Activated CD8-positive, alpha-beta memory T cell treated with anti-CD3 and anti-CD28 coated beads, Interleukin-2, amount 10 ng/mL, durations not matched to agents 7 days and 5 days (primary cell): ENCODE measurements around the gene FARSB. TPM values are rescaled to one million over a fixed set of nuclear protein-coding genes. Genes with fewer than 3 reads are reported as not detected.

Experiments used
- ATAC-seq: fragments of 150-1000 bp; cut with Tn5 transposase; one replicate; pipeline ENCODE4 v1.10.0; 2021; ENCODE audit warnings: moderate library complexity
- CTCF ChIA-PET: fragments of 350-600 bp; sonication (Branson Sonifier 250); formaldehyde crosslinking; loops from one replicate; lab custom pipeline; 2021; ENCODE audit warnings: antibody characterized with exemption; lab: Charles Lee
- DNase-seq: peaks from one replicate; pipeline ENCODE4 v3.0.0-alpha.2; 2020
- H3K27ac Mint-ChIP-seq: one replicate; pipeline ENCODE4 v1.8.0; 2021; ENCODE audit warnings: mild to moderate bottlenecking, mixed read lengths
- H3K27me3 Mint-ChIP-seq: one replicate; pipeline ENCODE4 v1.8.0; 2021; ENCODE audit warnings: mixed read lengths
- H3K36me3 Mint-ChIP-seq: one replicate; pipeline ENCODE4 v1.8.0; 2021; ENCODE audit warnings: mild to moderate bottlenecking, mixed read lengths
- H3K4me1 Mint-ChIP-seq: one replicate; pipeline ENCODE4 v1.8.0; 2021; ENCODE audit warnings: mixed read lengths
- H3K4me3 Mint-ChIP-seq: one replicate; pipeline ENCODE4 v1.8.0; 2021; ENCODE audit warnings: mild to moderate bottlenecking, moderate library complexity, mixed read lengths
- H3K9me3 Mint-ChIP-seq: one replicate; pipeline ENCODE4 v1.8.0; 2022; ENCODE audit warnings: low read depth, mixed read lengths
- total RNA-seq, 2 experiments: library from RNA; stranded (reverse); gene quantifications; one replicate each; pipeline ENCODE4 v1.2.3, GENCODE V29; 2021

Gene FARSB
- total RNA-seq, 2 experiments from 2014 or later: 25.8 to 33.1 TPM

DNA sequence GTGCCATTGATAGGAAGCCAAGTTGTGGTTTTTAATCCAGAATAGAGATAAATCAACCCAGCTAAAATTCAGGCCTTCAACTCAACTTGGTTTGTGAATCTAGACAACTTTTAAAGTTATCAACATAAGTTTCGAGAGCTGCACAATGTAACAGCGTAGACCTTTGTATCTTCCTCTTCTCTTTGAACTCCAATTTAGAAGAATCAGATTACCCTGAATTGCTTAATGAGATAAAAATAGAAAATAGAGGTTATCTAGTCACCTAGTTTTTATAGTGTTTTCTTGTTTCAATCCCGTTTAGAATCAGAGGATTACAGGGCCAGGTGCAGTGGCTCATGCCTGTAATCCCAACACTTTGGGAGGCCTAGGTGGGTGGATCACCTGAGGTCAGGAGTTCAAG, 27.9 kb upstream of the FARSB start:
- DNase-seq (no peak), ATAC-seq (no peak)
- Mint-ChIP-seq H3K27me3 (peaks cover 50% of the 10 kb centered on the region), H3K4me3 (no peak overlapping the region), H3K36me3 (no peaks in the 10 kb centered on the region), H3K4me1 (no peaks in the 10 kb centered on the region), H3K27ac (no peak overlapping the region), H3K9me3 (no peaks in the 10 kb centered on the region)
- CTCF ChIA-PET: interaction anchor here (1.0 kb wide), 1 partner anchor 220 kb away, joined by 3 read pairs; no protein-coding TSS in a partner anchor

DNA sequence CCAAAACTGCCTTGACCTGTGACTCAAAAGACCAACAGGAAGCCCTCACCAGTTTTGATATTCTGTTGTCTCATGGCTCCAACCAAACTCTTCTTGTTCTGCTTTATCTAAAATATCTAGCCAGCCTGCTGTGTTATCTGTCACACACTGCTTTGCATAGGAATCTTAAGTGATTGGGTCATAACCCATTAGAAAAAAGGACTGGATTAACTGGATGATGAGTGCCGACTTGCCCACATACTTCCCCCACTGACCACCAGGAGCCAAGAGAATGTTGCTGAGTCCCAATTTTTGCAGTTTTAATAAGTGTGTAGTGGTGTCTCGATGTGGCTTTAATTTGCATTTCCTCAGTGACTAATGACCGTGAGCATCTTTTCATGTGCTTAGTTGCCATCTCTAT, 22.1 kb upstream of the FARSB start:
- DNase-seq: no peak
- Mint-ChIP-seq H3K4me1 (no peaks in the 10 kb centered on the region), H3K27ac (no peak overlapping the region), H3K27me3 (peaks cover 70% of the 10 kb centered on the region), H3K9me3 (no peaks in the 10 kb centered on the region), H3K36me3 (no peaks in the 10 kb centered on the region), H3K4me3 (no peak overlapping the region)
- CTCF ChIA-PET: no interaction called here
- no peak for ATAC-seq

DNA sequence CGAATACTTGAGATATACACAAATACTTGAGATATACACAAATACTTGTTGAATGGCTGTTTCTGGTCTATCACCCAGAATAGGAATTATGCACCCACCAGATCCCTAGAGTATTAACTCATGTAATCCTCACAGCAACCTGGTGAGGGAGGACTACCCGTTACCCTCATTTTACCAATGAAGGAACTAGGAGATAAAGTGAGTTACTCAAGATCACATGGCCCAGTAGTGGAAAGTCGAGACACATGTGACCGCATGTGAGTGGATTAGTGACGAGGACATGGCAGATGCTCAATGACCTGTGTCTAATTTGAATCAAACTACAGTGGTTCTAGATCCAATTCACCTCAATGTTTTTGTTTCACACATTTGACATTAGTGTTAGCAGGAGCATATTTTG, 18.0 kb upstream of the FARSB start:
- CTCF ChIA-PET: no interaction called here
- no peak overlapping the region for H3K4me3 Mint-ChIP-seq
- H3K4me1 Mint-ChIP-seq: peaks cover 7% of the 10 kb centered on the region
- ATAC-seq (no peak), DNase-seq (no peak)
- H3K9me3 Mint-ChIP-seq: no peaks in the 10 kb centered on the region
- H3K36me3 Mint-ChIP-seq: no peaks in the 10 kb centered on the region
- no peak overlapping the region for H3K27ac Mint-ChIP-seq
- peaks cover 76% of the 10 kb centered on the region for H3K27me3 Mint-ChIP-seq

DNA sequence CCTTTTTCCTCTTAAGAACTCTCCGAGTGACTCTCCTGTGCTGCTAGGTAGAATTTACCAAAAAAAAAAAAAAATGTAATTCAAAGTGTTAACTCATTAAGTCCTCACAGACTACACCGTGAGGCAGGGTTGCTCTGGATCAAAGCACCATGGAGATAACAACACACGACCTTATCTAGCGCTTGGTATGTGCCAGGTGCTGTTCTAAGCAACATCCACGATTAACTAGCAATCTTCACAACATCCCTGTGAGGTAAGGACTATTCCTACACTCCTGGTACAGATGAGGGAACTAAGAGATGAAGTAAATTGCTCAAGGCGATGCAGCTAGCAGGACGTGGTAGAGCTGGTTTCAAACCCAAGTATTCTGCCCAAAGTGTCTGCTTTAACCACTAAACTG, 17.4 kb upstream of the FARSB start:
- Mint-ChIP-seq H3K36me3 (no peaks in the 10 kb centered on the region), H3K27me3 (peaks cover 75% of the 10 kb centered on the region), H3K4me1 (peaks cover 7% of the 10 kb centered on the region), H3K27ac (no peak overlapping the region), H3K9me3 (no peaks in the 10 kb centered on the region), H3K4me3 (no peak overlapping the region)
- no peak for DNase-seq
- no peak for ATAC-seq
- CTCF ChIA-PET: no interaction called here

DNA sequence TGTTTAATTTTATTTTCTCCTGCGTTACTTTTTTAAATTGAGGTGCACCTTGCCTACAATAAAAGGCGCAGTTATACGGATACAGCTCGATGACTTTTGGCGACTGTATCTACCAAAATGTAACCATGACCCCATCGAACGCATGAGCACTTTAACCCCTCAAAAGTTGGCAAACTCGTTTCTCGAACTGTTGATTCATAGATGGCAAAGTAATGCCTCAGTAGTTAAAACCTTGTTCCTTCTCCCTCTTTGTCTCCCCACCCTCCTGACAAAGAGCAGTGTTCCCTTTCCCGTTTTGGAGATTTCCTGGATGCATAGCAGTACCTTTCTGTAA, 16.1 kb upstream of the FARSB start:
- H3K36me3 Mint-ChIP-seq: no peaks in the 10 kb centered on the region
- H3K9me3 Mint-ChIP-seq: no peaks in the 10 kb centered on the region
- peaks cover 72% of the 10 kb centered on the region for H3K27me3 Mint-ChIP-seq
- CTCF ChIA-PET: interaction anchor here (1.2 kb wide), 1 partner anchor 19 kb away, joined by 7 read pairs; no protein-coding TSS in a partner anchor
- ATAC-seq: no peak
- DNase-seq: no peak
- H3K27ac Mint-ChIP-seq: no peak overlapping the region
- peak overlapping the region; percentile 9 for H3K4me3 Mint-ChIP-seq
- peaks cover 7% of the 10 kb centered on the region for H3K4me1 Mint-ChIP-seq

DNA sequence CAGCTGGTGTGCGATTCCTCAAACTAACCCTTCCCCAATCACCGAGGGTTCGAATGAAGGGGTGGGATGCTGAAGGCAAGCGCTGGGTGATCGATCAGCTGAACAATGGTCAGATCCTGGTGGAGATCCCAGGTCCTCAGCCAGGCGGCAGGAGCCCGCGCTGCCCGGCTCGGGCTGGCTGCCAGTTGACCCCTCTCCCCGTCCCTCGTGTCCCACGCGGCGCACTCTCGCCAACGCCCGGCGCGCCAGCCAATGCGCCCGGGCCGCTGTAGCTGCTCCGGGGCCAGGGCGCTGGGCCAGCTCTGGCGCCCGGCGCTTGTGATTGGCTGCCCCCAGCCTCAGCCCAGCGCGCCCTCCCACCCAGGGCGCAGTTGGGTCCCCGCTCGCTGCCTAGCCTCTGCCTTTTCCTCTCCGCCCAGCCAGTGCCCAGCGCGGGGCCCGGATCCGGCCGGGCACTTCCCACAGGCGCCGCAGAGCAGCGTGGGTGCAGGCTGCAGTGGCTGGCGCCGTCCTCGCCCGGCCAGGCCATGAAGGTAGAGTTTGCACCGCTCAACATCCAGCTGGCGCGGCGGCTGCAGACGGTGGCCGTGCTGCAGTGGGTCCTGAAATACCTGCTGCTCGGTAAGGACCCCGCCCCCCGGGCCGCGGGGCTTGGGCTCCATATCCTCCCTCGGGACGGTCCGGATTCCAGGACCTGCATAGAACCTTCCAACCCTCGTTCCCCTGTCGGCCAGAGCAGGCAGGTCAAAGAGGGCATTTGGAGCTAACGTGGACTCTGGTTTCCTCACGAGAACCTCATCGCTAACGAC, 15.6 kb upstream of the FARSB start, which contains the start of gene MOGAT1:
MOGAT1 (plus strand) TSS at position 400 of the 809 bp plus-strand sequence; CDS start at position 528, 128 bp downstream.
- CTCF ChIA-PET: interaction anchor here (0.8 to 1.2 kb wide), 2 partner anchors 19 to 129 kb away, joined by 3 to 7 read pairs; no protein-coding TSS in a partner anchor
- H3K9me3 Mint-ChIP-seq: no peaks in the 10 kb centered on the region
- H3K27me3 Mint-ChIP-seq: peaks cover 71% of the 10 kb centered on the region
- ATAC-seq (peak; percentile 55), DNase-seq (no peak)
- peaks cover 7% of the 10 kb centered on the region for H3K4me1 Mint-ChIP-seq
- no peak within 1 kb of the TSS for H3K27ac Mint-ChIP-seq
- no peaks in the 10 kb centered on the region for H3K36me3 Mint-ChIP-seq
- H3K4me3 Mint-ChIP-seq: peak within 1 kb of the TSS; percentile 9

DNA sequence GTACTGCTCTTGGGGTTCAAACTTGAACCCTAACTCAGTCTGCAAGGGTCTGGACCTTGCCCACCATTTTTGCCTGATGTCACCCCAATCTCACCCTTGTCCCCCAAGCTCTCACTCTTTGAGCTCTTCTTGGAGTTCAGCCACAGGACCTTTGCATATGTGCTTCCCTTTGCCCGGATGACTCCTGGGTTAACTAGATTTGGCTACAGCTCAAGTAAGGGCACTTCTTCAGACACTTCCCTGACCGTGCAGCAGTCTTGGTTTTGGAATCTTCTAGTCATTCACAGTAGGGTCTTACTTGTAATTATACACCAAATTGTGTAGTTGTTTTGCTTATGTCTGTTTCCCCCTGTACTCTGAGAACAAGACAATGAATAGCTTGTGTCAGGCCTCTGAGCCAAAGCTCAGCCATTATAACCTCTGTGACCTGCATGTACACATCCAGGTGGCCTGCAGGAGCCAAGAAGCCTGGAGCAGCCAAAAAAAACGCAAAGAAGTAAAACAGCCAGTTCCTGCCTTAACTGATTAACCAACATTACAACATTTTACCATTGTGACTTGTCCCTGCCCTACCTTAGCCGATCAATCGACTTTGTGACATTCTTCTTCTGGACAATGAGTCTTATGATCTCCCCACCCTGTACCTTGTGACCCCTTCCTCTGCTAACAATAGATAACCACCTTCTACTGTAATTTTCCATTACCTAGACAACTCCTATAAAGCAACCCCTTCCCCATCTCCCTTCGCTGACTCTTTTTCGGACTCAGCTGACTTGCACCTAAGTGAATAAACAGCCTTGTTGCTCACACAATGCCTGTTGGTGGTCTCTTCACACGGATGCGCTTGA, 14.5 kb upstream of the FARSB start:
- Mint-ChIP-seq H3K36me3 (no peaks in the 10 kb centered on the region), H3K4me3 (no peak overlapping the region), H3K4me1 (peaks cover 7% of the 10 kb centered on the region), H3K27me3 (peaks cover 75% of the 10 kb centered on the region), H3K27ac (no peak overlapping the region), H3K9me3 (no peaks in the 10 kb centered on the region)
- ATAC-seq (no peak), DNase-seq (no peak)
- CTCF ChIA-PET: interaction anchor here (0.8 kb wide), 1 partner anchor 128 kb away, joined by 3 read pairs; no protein-coding TSS in a partner anchor

DNA sequence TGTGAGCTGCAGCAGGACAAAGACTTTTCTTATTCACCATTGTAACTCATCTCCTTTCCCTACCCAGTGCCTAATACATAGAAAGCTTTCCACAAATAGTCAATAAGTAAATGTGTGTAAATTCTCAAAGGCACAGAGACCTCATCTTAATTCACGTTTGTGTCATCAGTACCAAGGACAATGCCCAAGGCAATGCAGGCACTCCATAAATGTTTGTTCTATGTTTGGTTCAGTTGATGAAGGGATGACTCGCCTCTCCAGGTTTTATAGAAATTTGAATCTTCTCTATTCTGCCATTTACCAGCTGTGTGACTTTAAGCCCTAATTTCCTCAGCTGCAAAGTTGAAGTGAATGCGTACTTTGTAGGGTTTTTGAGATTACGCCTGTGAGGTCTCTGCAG, 13.5 kb upstream of the FARSB start:
- CTCF ChIA-PET: no interaction called here

DNA sequence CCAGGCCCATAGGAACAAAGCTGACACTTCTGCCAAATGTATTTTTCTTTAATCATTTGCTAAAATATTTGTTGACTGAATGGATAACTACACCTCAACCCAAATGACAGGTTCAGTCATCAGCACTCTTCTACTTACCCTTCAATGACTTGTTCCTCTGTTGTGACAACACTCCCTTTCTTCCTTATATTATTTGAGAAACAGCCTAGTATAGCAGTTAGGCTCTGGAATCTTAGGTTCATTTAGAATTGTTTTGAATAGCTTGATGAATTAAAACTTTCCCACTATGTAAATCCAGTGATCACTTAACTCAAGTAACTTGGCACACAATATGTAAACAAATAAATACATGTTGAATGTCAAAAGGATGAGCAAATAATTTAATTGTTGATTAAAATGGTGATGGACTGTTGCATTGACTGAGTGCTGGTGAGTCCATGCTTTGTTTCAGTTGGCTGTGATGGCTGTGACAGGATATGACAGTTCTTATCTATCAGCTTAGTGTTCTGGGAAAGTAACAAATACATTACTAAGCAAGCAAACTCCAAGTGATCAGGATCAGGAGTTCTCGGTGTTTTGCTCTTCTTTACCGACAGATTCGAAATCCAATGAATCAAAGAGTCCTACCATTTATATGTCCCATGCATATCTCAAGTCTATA, 12.7 kb upstream of the FARSB start:
- CTCF ChIA-PET: no interaction called here
- ATAC-seq: no peak
- Mint-ChIP-seq H3K9me3 (no peaks in the 10 kb centered on the region), H3K4me3 (no peak overlapping the region), H3K36me3 (no peaks in the 10 kb centered on the region), H3K27me3 (peaks cover 65% of the 10 kb centered on the region), H3K27ac (no peak overlapping the region), H3K4me1 (peaks cover 7% of the 10 kb centered on the region)
- no peak for DNase-seq

More for the DNA sequence above, 13.5 kb upstream of the FARSB start:
- ATAC-seq: no peak
- no peak overlapping the region for H3K27ac Mint-ChIP-seq
- H3K27me3 Mint-ChIP-seq: peaks cover 70% of the 10 kb centered on the region
- H3K4me3 Mint-ChIP-seq: no peak overlapping the region
- peaks cover 7% of the 10 kb centered on the region for H3K4me1 Mint-ChIP-seq
- DNase-seq: no peak
- H3K36me3 Mint-ChIP-seq: no peaks in the 10 kb centered on the region
- H3K9me3 Mint-ChIP-seq: no peaks in the 10 kb centered on the region

DNA sequence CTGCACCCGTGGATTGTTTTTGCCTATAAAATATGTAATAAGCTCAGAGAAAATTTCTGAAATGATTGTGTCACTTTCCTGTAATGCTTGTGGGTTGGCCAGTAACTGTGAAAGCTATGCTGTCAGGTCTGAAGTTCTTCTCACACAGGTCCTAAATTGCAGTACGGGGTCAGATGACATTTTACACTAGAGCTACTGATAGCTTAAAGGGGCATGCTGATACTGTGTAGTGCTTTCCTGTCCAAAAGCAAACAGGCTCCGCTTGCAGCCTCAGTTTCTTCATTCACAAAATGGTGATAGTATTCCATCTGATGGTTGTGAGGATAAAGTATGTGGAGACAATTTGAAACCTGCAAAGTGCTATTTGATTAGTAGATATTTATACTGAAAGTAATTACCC, 7.6 kb upstream of the FARSB start:
- H3K4me3 Mint-ChIP-seq: no peak overlapping the region
- CTCF ChIA-PET: interaction anchor here (0.8 to 1.6 kb wide), 2 partner anchors 9 to 27 kb away, joined by 3 to 5 read pairs; no protein-coding TSS in a partner anchor
- H3K36me3 Mint-ChIP-seq: no peaks in the 10 kb centered on the region
- peaks cover 4% of the 10 kb centered on the region for H3K4me1 Mint-ChIP-seq
- H3K27me3 Mint-ChIP-seq: peaks cover 20% of the 10 kb centered on the region
- ATAC-seq: no peak
- no peak for DNase-seq
- no peaks in the 10 kb centered on the region for H3K9me3 Mint-ChIP-seq
- no peak overlapping the region for H3K27ac Mint-ChIP-seq

DNA sequence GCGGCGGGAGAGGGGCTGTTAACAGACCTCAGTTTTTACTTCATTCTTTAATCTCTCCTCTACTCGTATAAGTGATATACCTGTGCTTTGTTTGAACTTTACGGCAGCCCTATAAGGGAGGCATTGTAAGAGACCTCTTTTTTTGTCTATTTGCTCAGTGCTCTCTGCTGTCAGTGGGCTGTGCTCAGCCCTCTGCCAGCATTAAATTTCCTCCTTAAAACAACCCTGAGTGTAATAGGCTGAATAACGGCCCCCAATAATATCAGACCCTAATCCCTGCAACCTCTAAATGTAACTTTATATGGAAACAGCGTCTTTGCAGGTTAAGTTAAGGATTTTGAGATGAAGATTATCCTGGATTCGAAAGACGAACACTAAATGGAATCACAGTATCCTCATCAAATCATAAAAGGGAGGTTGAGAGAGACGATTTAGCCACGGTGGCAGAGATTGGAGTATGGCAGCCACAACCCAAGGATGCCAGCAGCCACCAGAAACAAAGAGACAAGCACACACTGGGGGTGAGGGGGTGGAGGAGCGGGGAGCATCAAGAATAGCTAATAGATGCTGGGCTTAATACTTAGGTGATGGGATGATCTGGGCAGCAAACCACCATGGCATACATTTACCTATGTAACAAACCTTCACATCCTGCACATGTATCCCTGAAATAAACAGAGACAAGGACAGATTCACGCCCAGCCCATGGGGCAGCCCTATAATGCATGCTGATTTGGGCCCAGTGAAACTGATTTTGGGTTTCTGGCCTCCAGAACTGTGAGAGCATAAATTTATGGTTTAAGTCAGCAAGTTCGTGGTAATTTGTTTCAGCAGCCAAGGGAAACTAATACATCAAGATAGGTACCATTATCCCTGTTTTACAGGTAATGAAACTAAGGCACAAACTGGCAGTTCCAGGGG, 894 bp upstream of the FARSB start:
- Mint-ChIP-seq H3K27me3 (no peaks in the 10 kb centered on the region), H3K9me3 (no peaks in the 10 kb centered on the region), H3K27ac (peak overlapping the region; percentile 93), H3K36me3 (peaks cover 3% of the 10 kb centered on the region), H3K4me3 (peak overlapping the region; percentile 98), H3K4me1 (peaks cover 35% of the 10 kb centered on the region)
- CTCF ChIA-PET: interaction anchor here (0.6 to 2.3 kb wide), 3 partner anchors 33 to 102 kb away, joined by 3 to 7 read pairs (median 3); no protein-coding TSS in a partner anchor
- ATAC-seq: peak; percentile 14
- no peak for DNase-seq

DNA sequence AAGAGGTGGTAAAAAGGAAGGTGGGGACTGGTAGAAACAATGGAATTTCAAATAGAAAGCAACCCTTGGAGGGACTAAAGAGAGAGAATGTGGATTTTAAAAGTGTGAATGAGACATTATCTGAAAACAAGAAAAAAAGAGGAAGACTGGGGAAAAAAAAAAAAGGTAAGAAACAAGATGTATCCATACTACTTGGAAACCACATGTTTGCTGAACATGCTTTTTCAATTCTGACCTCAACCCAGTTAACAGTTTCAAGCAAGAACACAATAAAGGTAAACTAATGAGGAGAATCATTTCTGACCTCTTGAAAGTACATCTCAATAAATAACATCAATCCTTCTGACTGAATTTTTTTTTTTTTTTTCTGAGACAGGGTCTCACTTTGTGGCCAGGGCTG, 2.6 kb downstream of the FARSB start:
- Mint-ChIP-seq H3K4me3 (peak overlapping the region; percentile 61), H3K9me3 (no peaks in the 10 kb centered on the region), H3K4me1 (peaks cover 44% of the 10 kb centered on the region), H3K27ac (peak overlapping the region; percentile 85), H3K27me3 (no peaks in the 10 kb centered on the region), H3K36me3 (peaks cover 8% of the 10 kb centered on the region)
- no peak for ATAC-seq
- DNase-seq: no peak
- CTCF ChIA-PET: interaction anchor here (1.2 to 1.4 kb wide), 2 partner anchors 12 to 55 kb away, joined by 3 to 4 read pairs; no protein-coding TSS in a partner anchor
